OCI-LY7 (cell line): ENCODE results near the gene GSS. TPM values are rescaled to one million over a fixed set of nuclear protein-coding genes. Genes with fewer than 3 reads are reported as not detected.

ENCODE experiments used
- BruUV-seq: library from RNA; stranded (reverse); fragments of 400-500 nt; replicated peaks from 2 replicates; lab custom pipeline; 2021; lab: Mats Ljungman, UMichigan
- CTCF ChIA-PET: fragments of 300-600 bp; sonication (Branson Sonifier 250); formaldehyde crosslinking; loops from one replicate; lab custom pipeline; 2022; ENCODE audit warnings: antibody characterized with exemption; ENCODE audit not compliant: unreplicated experiment; lab: Charles Lee
- POLR2A ChIA-PET: fragments of 300-600 bp; sonication (Branson Sonifier 250); formaldehyde crosslinking; loops from one replicate; lab custom pipeline; 2022; ENCODE audit warnings: antibody characterized with exemption; lab: Charles Lee
- DNase-seq: peaks from one replicate; pipeline ENCODE4 v3.0.0-alpha.2; 2015; ENCODE audit warnings: low spot score
- H2AFZ ChIP-seq: fragments of 200-600 bp; sonication (generic), shearing (Covaris generic); 2 replicates; pipeline ENCODE4 v1.6.1; 2014; ENCODE audit warnings: mild to moderate bottlenecking, antibody characterized with exemption, low read length, moderate library complexity
- H3K27ac ChIP-seq: fragments of 200-600 bp; sonication (generic); 2 replicates; pipeline ENCODE4 v1.5.1; 2014; ENCODE audit warnings: mixed run types, low read depth, mild to moderate bottlenecking, moderate library complexity, low read length, inconsistent platforms; ENCODE audit not compliant: poor library complexity, severe bottlenecking
- H3K36me3 ChIP-seq: fragments of 200-600 bp; sonication (generic); 2 replicates; pipeline ENCODE4 v1.6.1; 2014; ENCODE audit warnings: mild to moderate bottlenecking, antibody characterized with exemption, low read length, moderate library complexity, mixed read lengths; ENCODE audit not compliant: insufficient read depth
- H3K4me1 ChIP-seq: fragments of 200-600 bp; sonication (generic); 2 replicates; pipeline ENCODE4 v1.5.1; 2014; ENCODE audit warnings: mild to moderate bottlenecking, low read length; ENCODE audit not compliant: insufficient read depth, poor library complexity, severe bottlenecking
- H3K4me2 ChIP-seq: fragments of 200-600 bp; sonication (generic); 2 replicates; pipeline ENCODE4 v1.6.1; 2014; ENCODE audit warnings: mild to moderate bottlenecking, low read length
- H3K4me3 ChIP-seq: fragments of 200-600 bp; sonication (generic); 2 replicates; pipeline ENCODE4 v1.5.1; 2014; ENCODE audit warnings: mild to moderate bottlenecking, low read depth, low read length; ENCODE audit not compliant: poor library complexity, severe bottlenecking
- H3K79me2 ChIP-seq: fragments of 200-600 bp; sonication (generic); 2 replicates; pipeline ENCODE4 v1.6.1; 2016; ENCODE audit warnings: low read depth, mild to moderate bottlenecking, low read length, moderate library complexity, mixed read lengths; ENCODE audit not compliant: insufficient read depth
- H3K9me2 ChIP-seq: fragments of 200-600 bp; sonication (generic); 2 replicates; pipeline ENCODE4 v1.6.1; 2016; ENCODE audit warnings: mild to moderate bottlenecking, low read length, mixed read lengths; ENCODE audit not compliant: insufficient read depth
- H3K9me3 ChIP-seq: fragments of 200-600 bp; sonication (generic); 2 replicates; pipeline ENCODE4 v1.6.1; 2014; ENCODE audit warnings: mild to moderate bottlenecking, mixed run types, low read length, mixed read lengths
- H4K20me1 ChIP-seq: fragments of 200-600 bp; sonication (generic); 2 replicates; pipeline ENCODE4 v1.6.1; 2014; ENCODE audit warnings: mild to moderate bottlenecking, antibody characterized with exemption, low read length, moderate library complexity, mixed read lengths; ENCODE audit not compliant: insufficient read depth
- EZH2phosphoT487 ChIP-seq: fragments of 200-600 bp; sonication (generic); IDR thresholded peaks from 2 replicates; pipeline ENCODE4 v1.6.1; 2018; ENCODE audit warnings: low read depth, borderline replicate concordance, mild to moderate bottlenecking, mixed run types, antibody characterized with exemption, low read length, moderate library complexity, mixed read lengths
- intact Hi-C: fragments of 100-400 bp; cut with micrococcal nuclease; formaldehyde crosslinking; loops from one replicate; pipeline ENCODE4 v1.10.0; 2022; ENCODE audit not compliant: unreplicated experiment
- total RNA-seq, 2 experiments: library from RNA; depleted of rRNA in 1 of 2; stranded (reverse); fragments of >200 nt in 1 of 2; shearing (Covaris generic) in 1 of 2; gene quantifications; 2 replicates each; pipeline ENCODE4 v1.2.3, GENCODE V29; 2014 to 2022
- TF ChIP-seq, protein P1 (sequence below): fragments of 200-600 bp; sonication (generic); conservative IDR thresholded peaks from 2 replicates; pipeline ENCODE4 v1.5.1; 2014; ENCODE audit warnings: mild to moderate bottlenecking, antibody characterized with exemption, low read length, moderate library complexity, mixed read lengths

The GSS gene
- total RNA-seq, 2 experiments from 2014 or later = 78.7 to 91.4 TPM

DNA sequence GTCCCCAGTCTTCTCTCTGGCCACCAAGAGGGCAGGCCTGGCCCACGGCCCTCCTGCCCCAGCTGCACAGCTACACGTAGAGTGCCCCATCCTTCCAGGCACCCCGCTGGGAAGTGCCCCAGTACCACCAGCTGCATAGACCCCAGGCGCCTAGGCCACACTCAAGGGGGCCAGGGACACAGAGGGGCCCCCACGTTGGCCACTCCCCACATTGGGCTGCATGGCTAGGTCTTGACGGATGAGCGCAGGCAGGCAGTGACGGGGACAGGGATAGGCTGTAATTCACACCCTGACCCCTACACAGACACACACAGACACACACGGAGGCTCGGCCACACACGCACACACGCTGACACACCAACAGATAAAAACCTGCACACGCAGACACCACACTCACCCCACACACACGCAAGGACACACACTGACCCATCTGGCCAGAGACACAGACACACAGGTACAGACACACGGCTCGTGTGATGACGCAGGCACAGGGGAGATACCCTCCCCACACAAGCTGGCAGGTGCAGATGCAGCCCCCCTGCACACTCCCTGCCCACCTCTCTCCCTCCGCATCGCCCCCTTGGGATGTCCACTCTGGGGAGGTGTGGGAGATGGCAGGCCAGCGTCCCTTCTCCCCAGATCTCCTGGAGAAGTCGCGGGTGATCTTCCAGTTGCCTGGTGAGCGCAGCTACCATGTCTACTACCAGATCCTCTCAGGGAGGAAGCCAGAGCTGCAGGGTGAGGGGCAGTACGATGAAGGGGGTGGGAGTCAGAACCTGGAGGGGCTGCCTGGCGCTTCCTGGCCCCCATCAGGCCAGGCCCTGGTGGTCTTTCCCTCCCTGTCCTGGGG, 30.1 kb upstream of the GSS start:
- Histone ChIP-seq H3K27ac (no peak overlapping the region), H3K79me2 (no peaks in the 10 kb centered on the region), H3K9me3 (no peaks in the 10 kb centered on the region), H4K20me1 (no peaks in the 10 kb centered on the region), H2AFZ (no peak overlapping the region), H3K4me1 (no peaks in the 10 kb centered on the region), H3K36me3 (no peaks in the 10 kb centered on the region), H3K4me3 (no peak overlapping the region), H3K4me2 (no peak overlapping the region), H3K9me2 (no peaks in the 10 kb centered on the region)
- no TSS peak for BruUV-seq
- no peak for TF ChIP-seq EZH2phosphoT487
- TF ChIP-seq, protein P1, sequence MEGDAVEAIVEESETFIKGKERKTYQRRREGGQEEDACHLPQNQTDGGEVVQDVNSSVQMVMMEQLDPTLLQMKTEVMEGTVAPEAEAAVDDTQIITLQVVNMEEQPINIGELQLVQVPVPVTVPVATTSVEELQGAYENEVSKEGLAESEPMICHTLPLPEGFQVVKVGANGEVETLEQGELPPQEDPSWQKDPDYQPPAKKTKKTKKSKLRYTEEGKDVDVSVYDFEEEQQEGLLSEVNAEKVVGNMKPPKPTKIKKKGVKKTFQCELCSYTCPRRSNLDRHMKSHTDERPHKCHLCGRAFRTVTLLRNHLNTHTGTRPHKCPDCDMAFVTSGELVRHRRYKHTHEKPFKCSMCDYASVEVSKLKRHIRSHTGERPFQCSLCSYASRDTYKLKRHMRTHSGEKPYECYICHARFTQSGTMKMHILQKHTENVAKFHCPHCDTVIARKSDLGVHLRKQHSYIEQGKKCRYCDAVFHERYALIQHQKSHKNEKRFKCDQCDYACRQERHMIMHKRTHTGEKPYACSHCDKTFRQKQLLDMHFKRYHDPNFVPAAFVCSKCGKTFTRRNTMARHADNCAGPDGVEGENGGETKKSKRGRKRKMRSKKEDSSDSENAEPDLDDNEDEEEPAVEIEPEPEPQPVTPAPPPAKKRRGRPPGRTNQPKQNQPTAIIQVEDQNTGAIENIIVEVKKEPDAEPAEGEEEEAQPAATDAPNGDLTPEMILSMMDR = no peak
- intact Hi-C loops = no loop called here
- POLR2A ChIA-PET = no interaction called here
- CTCF ChIA-PET = no interaction called here
- DNase-seq = no peak

DNA sequence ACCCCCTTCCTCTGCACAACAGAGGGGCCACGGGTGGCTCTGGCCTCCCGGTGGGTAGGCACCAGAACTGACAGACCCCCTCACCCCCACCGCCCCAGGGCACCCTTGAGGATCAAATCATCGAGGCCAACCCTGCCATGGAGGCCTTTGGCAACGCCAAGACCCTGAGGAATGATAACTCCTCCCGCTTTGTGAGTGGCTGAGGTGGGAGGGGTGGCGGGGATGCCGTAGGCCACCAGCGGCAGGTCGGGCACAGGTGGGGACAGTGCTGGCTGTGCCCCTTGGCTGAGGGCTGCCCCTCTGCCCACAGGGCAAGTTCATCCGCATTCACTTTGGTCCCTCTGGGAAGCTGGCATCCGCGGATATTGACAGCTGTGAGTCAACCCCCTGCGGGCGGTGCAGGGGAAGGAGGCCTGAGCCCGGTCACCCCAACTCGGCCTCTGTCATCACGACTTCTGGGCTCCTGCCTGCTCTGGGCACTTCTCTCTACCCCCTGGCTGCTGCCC, 29.2 kb upstream of the GSS start:
- H3K36me3 ChIP-seq = no peaks in the 10 kb centered on the region
- DNase-seq = no peak
- H3K4me2 ChIP-seq = no peak overlapping the region
- H2AFZ ChIP-seq = no peak overlapping the region
- POLR2A ChIA-PET = no interaction called here
- CTCF ChIA-PET = no interaction called here
- TF ChIP-seq, protein P1 = no peak
- TF ChIP-seq EZH2phosphoT487 = no peak
- H4K20me1 ChIP-seq = no peaks in the 10 kb centered on the region
- BruUV-seq = no TSS peak
- no peaks in the 10 kb centered on the region for H3K9me3 ChIP-seq
- no peaks in the 10 kb centered on the region for H3K4me1 ChIP-seq
- no peaks in the 10 kb centered on the region for H3K9me2 ChIP-seq
- no peak overlapping the region for H3K4me3 ChIP-seq
- H3K27ac ChIP-seq = no peak overlapping the region
- intact Hi-C loops = no loop called here
- H3K79me2 ChIP-seq = no peaks in the 10 kb centered on the region
